ENCODE measurements around the gene MATK.

The MATK gene

GRCh38 chr19:3819989-3820388, 33.8 kb upstream of the MATK start:
- TF ChIP-seq FOXP2 (optimal IDR thresholded peaks at IDR 0.05; ENCODE audit: borderline replicate concordance, extremely low read depth, extremely low read length, insufficient read depth) (no peak), SIN3A (IDR thresholded peaks at IDR 0.05; ENCODE audit: borderline replicate concordance, insufficient read depth, low read length) (no peak), POLR2AphosphoS5 (IDR thresholded peaks at IDR 0.05; ENCODE audit: low read depth, low read length) (no peak), TAF1 (IDR thresholded peaks at IDR 0.05; ENCODE audit: borderline replicate concordance, insufficient read depth, low read length) (no peak), REST (IDR thresholded peaks at IDR 0.05; ENCODE audit: insufficient read depth in 1 of 2, low read depth in 2 of 2, low read length in 2 of 2) (no peak)

GRCh38 chr19:3818918-3819317, 32.7 kb upstream of the MATK start:
- TF ChIP-seq POLR2AphosphoS5 (IDR thresholded peaks at IDR 0.05; ENCODE audit: low read depth, low read length): no peak
- TF ChIP-seq TAF1 (IDR thresholded peaks at IDR 0.05; ENCODE audit: borderline replicate concordance, insufficient read depth, low read length): no peak
- TF ChIP-seq FOXP2 (optimal IDR thresholded peaks at IDR 0.05; ENCODE audit: borderline replicate concordance, extremely low read depth, extremely low read length, insufficient read depth): no peak
- TF ChIP-seq REST (IDR thresholded peaks at IDR 0.05; ENCODE audit: insufficient read depth in 1 of 2, low read depth in 2 of 2, low read length in 2 of 2): no peak
- no peak for TF ChIP-seq SIN3A (IDR thresholded peaks at IDR 0.05; ENCODE audit: borderline replicate concordance, insufficient read depth, low read length)

GRCh38 chr19:3818466-3818865, 32.3 kb upstream of the MATK start:
- TF ChIP-seq TAF1 (IDR thresholded peaks at IDR 0.05; ENCODE audit: borderline replicate concordance, insufficient read depth, low read length) (no peak), REST (IDR thresholded peaks at IDR 0.05; ENCODE audit: insufficient read depth in 1 of 2, low read depth in 2 of 2, low read length in 2 of 2) (no peak), POLR2AphosphoS5 (IDR thresholded peaks at IDR 0.05; ENCODE audit: low read depth, low read length) (no peak), SIN3A (IDR thresholded peaks at IDR 0.05; ENCODE audit: borderline replicate concordance, insufficient read depth, low read length) (no peak), FOXP2 (optimal IDR thresholded peaks at IDR 0.05; ENCODE audit: borderline replicate concordance, extremely low read depth, extremely low read length, insufficient read depth) (no peak)

- TF ChIP-seq TAF1 (IDR thresholded peaks at IDR 0.05; ENCODE audit: borderline replicate concordance, insufficient read depth, low read length) (no peak), REST (IDR thresholded peaks at IDR 0.05; ENCODE audit: insufficient read depth in 1 of 2, low read depth in 2 of 2, low read length in 2 of 2) (no peak), SIN3A (IDR thresholded peaks at IDR 0.05; ENCODE audit: borderline replicate concordance, insufficient read depth, low read length) (no peak), POLR2AphosphoS5 (IDR thresholded peaks at IDR 0.05; ENCODE audit: low read depth, low read length) (no peak), FOXP2 (optimal IDR thresholded peaks at IDR 0.05; ENCODE audit: borderline replicate concordance, extremely low read depth, extremely low read length, insufficient read depth) (no peak)
Measured at GRCh38 chr19:3817761-3818160, 31.6 kb upstream of the MATK start.

Measured in PFSK-1 (cell line).